DOHH2 (cell line): Measurements from ENCODE around the gene MYO5A.

Experiments
- H3F3A ChIP-seq: fragments of 200-600 bp; sonication (generic), shearing (Covaris generic); 2 replicates; pipeline ENCODE4 v1.6.0; 2016; ENCODE audit warnings: antibody characterized with exemption, mild to moderate bottlenecking; ENCODE audit not compliant: control insufficient read depth, insufficient read depth
- H3K27ac ChIP-seq: fragments of 200-600 bp; sonication (generic); 2 replicates; pipeline ENCODE4 v1.5.1; 2014; ENCODE audit warnings: low read depth, mild to moderate bottlenecking, low read length, moderate library complexity
- H3K27me3 ChIP-seq: fragments of 200-600 bp; sonication (generic); 2 replicates; pipeline ENCODE4 v1.6.1; 2014; ENCODE audit warnings: mild to moderate bottlenecking, low read length, mixed read lengths; ENCODE audit not compliant: control insufficient read depth
- H3K36me3 ChIP-seq: fragments of 200-600 bp; sonication (generic); 2 replicates; pipeline ENCODE4 v1.6.1; 2014; ENCODE audit warnings: mild to moderate bottlenecking, low read length, moderate library complexity, mixed read lengths; ENCODE audit not compliant: control insufficient read depth
- H3K4me1 ChIP-seq: fragments of 200-600 bp; sonication (generic); 2 replicates; pipeline ENCODE4 v1.6.1; 2014; ENCODE audit warnings: mild to moderate bottlenecking, low read length, mixed read lengths; ENCODE audit not compliant: control insufficient read depth
- H3K4me2 ChIP-seq: fragments of 200-600 bp; sonication (generic); 2 replicates; pipeline ENCODE4 v1.6.0; 2014; ENCODE audit warnings: mild to moderate bottlenecking, low read length, moderate library complexity
- H3K4me3 ChIP-seq: fragments of 200-600 bp; sonication (generic); 2 replicates; pipeline ENCODE4 v1.5.1; 2014; ENCODE audit warnings: mild to moderate bottlenecking, low read length, mixed read lengths
- H3K79me2 ChIP-seq: fragments of 200-600 bp; sonication (generic); 2 replicates; pipeline ENCODE4 v1.6.1; 2014; ENCODE audit warnings: mild to moderate bottlenecking, low read length, mixed read lengths; ENCODE audit not compliant: control insufficient read depth
- H3K9me2 ChIP-seq: fragments of 200-600 bp; sonication (generic); replicated peaks from 2 replicates; pipeline ENCODE4 v1.6.1; 2014; ENCODE audit warnings: mild to moderate bottlenecking, low read length, mixed read lengths; ENCODE audit not compliant: control insufficient read depth
- H3K9me3 ChIP-seq: fragments of 200-600 bp; sonication (generic); 2 replicates; pipeline ENCODE4 v1.6.1; 2014; ENCODE audit warnings: antibody characterized with exemption, low read length, mixed read lengths; ENCODE audit not compliant: control insufficient read depth, insufficient read depth
- H4K20me1 ChIP-seq: fragments of 200-600 bp; sonication (generic); 2 replicates; pipeline ENCODE4 v1.6.0; 2014; ENCODE audit warnings: low read depth, mild to moderate bottlenecking, antibody characterized with exemption, low read length, moderate library complexity; ENCODE audit not compliant: control insufficient read depth, insufficient read depth
- CTCF ChIP-seq: fragments of 200-600 bp; sonication (generic); IDR thresholded peaks from one replicate; pipeline ENCODE4 v1.5.1; 2014; ENCODE audit warnings: antibody characterized with exemption, mild to moderate bottlenecking, low read depth, low read length; ENCODE audit not compliant: poor library complexity, severe bottlenecking
- EZH2phosphoT487 ChIP-seq: fragments of 200-600 bp; sonication (generic); IDR thresholded peaks from 2 replicates; pipeline ENCODE4 v1.6.1; 2017; ENCODE audit warnings: borderline replicate concordance, mild to moderate bottlenecking, antibody characterized with exemption, low read length, moderate library complexity, mixed read lengths

The MYO5A gene

GRCh38 chr15:52295421-52296001 lies 233.2 kb downstream of the MYO5A start, which contains the start of gene MYO5C:
TSS of gene MYO5C (minus strand) at chr15:52295804. CDS start at chr15:52295636, 168 bp downstream.
- Histone ChIP-seq H3K27ac (no peak within 1 kb of the TSS), H3K4me2 (peak within 1 kb of the TSS; percentile 64), H4K20me1 (no peaks in the 10 kb centered on the region), H3K36me3 (no peaks in the 10 kb centered on the region), H3K79me2 (no peaks in the 10 kb centered on the region), H3K9me2 (no peaks in the 10 kb centered on the region), H3K4me1 (peaks cover 22% of the 10 kb centered on the region), H3K9me3 (no peaks in the 10 kb centered on the region), H3K27me3 (peaks cover 66% of the 10 kb centered on the region), H3K4me3 (peak within 1 kb of the TSS; percentile 57), H3F3A (no peaks in the 10 kb centered on the region)
- TF ChIP-seq CTCF (no peak), EZH2phosphoT487 (peak; percentile 85; the same call in 1 of the 2 replicates)

GRCh38 chr15:52294881-52295420 lies 233.7 kb downstream of the MYO5A start:
- H3K4me3 ChIP-seq = peak overlapping the region; percentile 57

GRCh38 chr15:52292780-52293392 lies 235.8 kb downstream of the MYO5A start:
- Histone ChIP-seq H3K4me2 (no peak overlapping the region), H3K9me2 (no peaks in the 10 kb centered on the region), H3K4me3 (no peak overlapping the region), H3K27ac (no peak overlapping the region), H3F3A (no peaks in the 10 kb centered on the region), H3K4me1 (peaks cover 22% of the 10 kb centered on the region), H4K20me1 (no peaks in the 10 kb centered on the region), H3K9me3 (no peaks in the 10 kb centered on the region), H3K36me3 (no peaks in the 10 kb centered on the region), H3K27me3 (peaks cover 59% of the 10 kb centered on the region), H3K79me2 (no peaks in the 10 kb centered on the region)
- no peak for TF ChIP-seq CTCF
- TF ChIP-seq EZH2phosphoT487 = no peak

More at GRCh38 chr15:52294881-52295420, 233.7 kb downstream of the MYO5A start:
- TF ChIP-seq EZH2phosphoT487 = no peak
- TF ChIP-seq CTCF = no peak
- H4K20me1 ChIP-seq = no peaks in the 10 kb centered on the region
- H3K27me3 ChIP-seq = peaks cover 66% of the 10 kb centered on the region
- no peaks in the 10 kb centered on the region for H3K9me2 ChIP-seq
- no peaks in the 10 kb centered on the region for H3F3A ChIP-seq
- H3K79me2 ChIP-seq = no peaks in the 10 kb centered on the region
- peak overlapping the region; percentile 64 for H3K4me2 ChIP-seq
- no peaks in the 10 kb centered on the region for H3K9me3 ChIP-seq
- H3K36me3 ChIP-seq = no peaks in the 10 kb centered on the region
- H3K27ac ChIP-seq = no peak overlapping the region
- peaks cover 22% of the 10 kb centered on the region for H3K4me1 ChIP-seq
